ENCODE measurements around the gene RAP1A. TPM values are rescaled to one million over a fixed set of nuclear protein-coding genes. Genes with fewer than 3 reads are reported as not detected.

The RAP1A gene
- total RNA-seq, 1 experiment from 2014 or later: 33.2 TPM

DNA sequence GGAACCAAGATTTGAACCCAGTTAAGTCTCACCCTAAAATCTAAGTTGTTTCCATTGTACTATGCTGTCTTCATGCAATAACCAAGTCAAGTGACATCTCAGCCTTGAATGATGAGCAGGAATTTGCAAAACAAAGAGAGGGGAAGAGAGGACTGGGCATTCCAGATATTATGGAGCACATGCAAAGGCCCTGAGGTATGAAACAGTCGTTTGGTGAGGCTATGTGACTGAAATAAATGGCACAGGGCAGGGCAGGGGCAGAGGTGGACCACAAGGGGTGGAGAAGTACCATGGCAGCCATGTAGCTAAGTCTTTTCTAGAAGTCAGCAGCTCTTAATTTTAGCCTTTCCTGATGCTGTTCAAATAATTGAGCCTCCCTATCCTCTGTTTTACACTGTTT is 37.6 kb upstream of the RAP1A start:
- Mint-ChIP-seq H3K4me3 (ENCODE audit: low read depth, unreplicated experiment) (no peak overlapping the region), H3K9me3 (ENCODE audit: low read depth, unreplicated experiment) (no peaks in the 10 kb centered on the region), H3K36me3 (ENCODE audit: insufficient read depth, unreplicated experiment) (no peaks in the 10 kb centered on the region), H3K27ac (ENCODE audit: unreplicated experiment) (no peak overlapping the region), H3K4me1 (ENCODE audit: low read depth, unreplicated experiment) (no peaks in the 10 kb centered on the region), H3K27me3 (ENCODE audit: unreplicated experiment) (no peaks in the 10 kb centered on the region)
- intact Hi-C loops (cut with micrococcal nuclease; ENCODE audit: unreplicated experiment): no loop called here
- BruUV-seq (replicated peaks): no TSS peak
- TF ChIP-seq CTCF (IDR thresholded peaks at IDR 0.05; ENCODE audit: unreplicated experiment): no peak
- no peak for DNase-seq
- CTCF ChIA-PET: no interaction called here

DNA sequence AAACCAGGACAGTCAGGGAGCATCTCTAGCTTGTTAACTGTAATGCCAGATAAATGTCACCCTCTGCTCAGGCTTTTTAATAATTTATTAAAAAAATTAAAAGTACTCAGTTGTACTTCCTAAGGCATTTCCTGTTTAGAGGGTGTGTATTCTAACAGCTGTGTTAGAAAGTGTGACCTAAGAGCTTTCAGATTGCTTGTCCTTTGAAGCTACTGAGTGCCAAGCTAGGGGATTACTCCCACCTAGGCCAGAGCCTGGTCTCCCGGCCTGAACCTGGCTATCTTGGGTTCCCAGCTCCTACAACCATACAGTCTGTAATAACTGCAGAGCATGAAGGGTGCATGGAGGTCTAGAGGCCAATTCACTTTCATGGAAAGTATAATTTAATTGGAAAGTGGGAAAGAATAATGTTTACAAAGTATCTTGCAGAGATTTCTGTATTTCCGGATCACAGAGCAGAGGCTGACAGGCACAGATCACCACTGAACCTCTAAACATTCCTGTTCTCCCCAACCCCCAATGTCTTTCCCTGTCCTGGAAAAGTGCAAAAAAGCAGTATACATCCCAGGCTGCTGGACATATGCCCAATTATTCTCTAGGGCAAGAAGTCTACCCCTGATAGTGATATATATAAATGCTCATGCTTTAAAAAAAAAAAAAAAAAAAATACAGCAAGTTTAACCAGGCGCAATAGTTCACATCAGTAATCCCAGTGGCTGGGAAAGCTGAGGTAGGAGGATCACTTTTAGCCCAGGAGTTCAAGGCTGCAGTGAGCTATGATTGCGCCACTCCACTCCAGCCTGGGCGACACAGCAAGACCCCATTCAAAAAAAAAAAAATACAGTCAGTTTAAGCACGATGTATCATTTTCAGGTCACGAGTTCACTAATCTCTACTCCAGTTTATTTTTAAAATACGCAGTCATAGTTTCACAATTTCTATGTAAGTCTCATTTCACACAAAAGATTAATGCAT is 36.7 kb upstream of the RAP1A start:
- H3K4me1 Mint-ChIP-seq (ENCODE audit: low read depth, unreplicated experiment): no peaks in the 10 kb centered on the region
- H3K4me3 Mint-ChIP-seq (ENCODE audit: low read depth, unreplicated experiment): no peak overlapping the region
- H3K9me3 Mint-ChIP-seq (ENCODE audit: low read depth, unreplicated experiment): no peaks in the 10 kb centered on the region
- intact Hi-C loops (cut with micrococcal nuclease; ENCODE audit: unreplicated experiment): no loop called here
- CTCF ChIA-PET: no interaction called here
- BruUV-seq (replicated peaks): no TSS peak
- H3K27me3 Mint-ChIP-seq (ENCODE audit: unreplicated experiment): no peaks in the 10 kb centered on the region
- no peak overlapping the region for H3K27ac Mint-ChIP-seq (ENCODE audit: unreplicated experiment)
- TF ChIP-seq CTCF (IDR thresholded peaks at IDR 0.05; ENCODE audit: unreplicated experiment): no peak
- no peak for DNase-seq
- H3K36me3 Mint-ChIP-seq (ENCODE audit: insufficient read depth, unreplicated experiment): no peaks in the 10 kb centered on the region

DNA sequence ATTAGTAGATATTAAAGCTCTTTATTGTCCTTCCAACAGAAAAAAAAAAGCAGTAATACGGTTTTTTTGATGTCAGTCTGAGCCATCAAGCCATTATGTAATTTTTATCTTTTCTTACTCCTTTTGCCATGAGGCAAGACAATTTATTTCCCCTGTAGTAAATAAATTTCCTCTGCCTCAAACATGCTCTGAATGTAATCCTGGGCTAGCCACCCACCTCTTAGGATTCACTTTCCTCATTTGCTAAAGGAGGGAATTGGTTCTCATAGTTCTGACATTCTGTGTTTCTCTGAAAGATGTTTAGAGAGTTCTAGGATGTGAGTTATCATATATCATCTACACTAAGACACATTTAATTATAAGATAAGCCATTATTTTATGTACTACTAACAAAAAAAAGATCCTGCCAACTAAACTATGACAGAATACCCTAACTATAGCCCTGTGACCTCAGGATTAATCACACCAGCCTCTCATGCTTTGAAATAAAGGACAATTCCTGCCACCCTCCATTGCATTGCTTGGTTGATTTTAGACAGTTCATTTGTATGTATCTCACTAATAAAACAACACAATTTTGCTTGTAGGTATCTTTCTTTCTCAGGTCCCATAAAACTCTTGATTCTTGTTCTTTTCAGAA is 34.0 kb upstream of the RAP1A start:
- intact Hi-C loops (cut with micrococcal nuclease; ENCODE audit: unreplicated experiment): no loop called here
- Mint-ChIP-seq H3K27me3 (ENCODE audit: unreplicated experiment) (no peaks in the 10 kb centered on the region), H3K36me3 (ENCODE audit: insufficient read depth, unreplicated experiment) (no peaks in the 10 kb centered on the region), H3K4me1 (ENCODE audit: low read depth, unreplicated experiment) (no peaks in the 10 kb centered on the region), H3K4me3 (ENCODE audit: low read depth, unreplicated experiment) (no peak overlapping the region), H3K27ac (ENCODE audit: unreplicated experiment) (no peak overlapping the region), H3K9me3 (ENCODE audit: low read depth, unreplicated experiment) (no peaks in the 10 kb centered on the region)
- DNase-seq: no peak
- CTCF ChIA-PET: no interaction called here
- no peak for TF ChIP-seq CTCF (IDR thresholded peaks at IDR 0.05; ENCODE audit: unreplicated experiment)
- BruUV-seq (replicated peaks): no TSS peak

DNA sequence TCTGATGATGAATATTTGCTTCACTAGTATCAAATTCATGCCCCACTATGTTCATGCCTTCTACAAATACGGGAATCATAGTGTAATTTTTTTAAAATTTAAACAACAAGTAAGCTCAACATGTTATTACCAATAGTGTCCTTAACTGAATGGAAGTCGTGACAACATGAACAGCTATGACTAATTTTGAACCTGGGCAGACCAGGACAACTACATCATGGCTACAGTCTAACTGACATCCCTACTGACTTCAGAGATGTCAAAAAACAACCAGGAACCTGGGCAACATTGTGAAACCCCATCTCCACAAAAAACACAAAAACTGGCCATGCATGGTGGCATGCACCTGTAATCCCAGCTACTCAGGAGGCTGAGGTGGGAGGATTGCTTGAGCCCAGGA is 33.5 kb upstream of the RAP1A start:
- Mint-ChIP-seq H3K27me3 (ENCODE audit: unreplicated experiment) (no peaks in the 10 kb centered on the region), H3K4me1 (ENCODE audit: low read depth, unreplicated experiment) (no peaks in the 10 kb centered on the region), H3K27ac (ENCODE audit: unreplicated experiment) (no peak overlapping the region), H3K36me3 (ENCODE audit: insufficient read depth, unreplicated experiment) (no peaks in the 10 kb centered on the region), H3K4me3 (ENCODE audit: low read depth, unreplicated experiment) (no peak overlapping the region), H3K9me3 (ENCODE audit: low read depth, unreplicated experiment) (no peaks in the 10 kb centered on the region)
- no peak for DNase-seq
- intact Hi-C loops (cut with micrococcal nuclease; ENCODE audit: unreplicated experiment): no loop called here
- CTCF ChIA-PET: no interaction called here
- no TSS peak for BruUV-seq (replicated peaks)
- TF ChIP-seq CTCF (IDR thresholded peaks at IDR 0.05; ENCODE audit: unreplicated experiment): no peak
